ENCODE results near the gene PMFBP1. TPM values are rescaled to one million over a fixed set of nuclear protein-coding genes. Genes with fewer than 3 reads are reported as not detected.

The PMFBP1 gene
- total and polyA plus RNA-seq, 10 of the 15 experiments (the other 5 are each of a cell fraction or from before 2014, with no cell fraction given), result 0.40 to 2.3 (median 1.1) TPM

GRCh38 chr16:72124761-72125634 is 47.0 kb downstream of the PMFBP1 start (continued):
- TF ChIP-seq CTCF (IDR thresholded peaks at IDR 0.05 in 2 of 3, conservative IDR thresholded peaks at IDR 0.05 in 1 of 3; ENCODE audit: control insufficient read depth in 2 of 3, extremely low read depth in 1 of 3, insufficient read depth in 1 of 3, low read depth in 3 of 3, low read length in 3 of 3) (peak; percentile 76 to 92 (median 82); a peak in 5 of 6 replicates), IKZF2 (IDR thresholded peaks at IDR 0.05) (0 out of 4 replicates have a peak, but pooled peaks of 1 of the 2 experiments have one; percentile 19), SREBF2 (IDR thresholded peaks at IDR 0.05; ENCODE audit: low read length) (no peak), ETV6 (conservative IDR thresholded peaks at IDR 0.05 in 1 of 2, IDR thresholded peaks at IDR 0.05 in 1 of 2; ENCODE audit: borderline replicate concordance in 1 of 2, low read depth in 1 of 2) (no peak), BCL3 (IDR thresholded peaks at IDR 0.05; ENCODE audit: borderline replicate concordance, insufficient read depth, low read depth, low read length, poor library complexity, severe bottlenecking) (no peak)
